Fibroblast of lung (primary cell): ENCODE measurements around the gene LCN6. TPM values are rescaled to one million over a fixed set of nuclear protein-coding genes. Genes with fewer than 3 reads are reported as not detected.

Source experiments
- DNase-seq, 2 donors: peaks; one replicate each; pipeline versions ENCODE4 v3.0.0 to v3.0.0-alpha.2; 2010; ENCODE audit warnings: low read depth in 2 of 2
- H2AFZ ChIP-seq: 2 replicates; pipeline ENCODE4 v1.5.1; 2012; ENCODE audit warnings: low read length, control low read depth, inconsistent platforms
- H3K27ac ChIP-seq: 2 replicates; pipeline ENCODE4 v1.5.1; 2011; ENCODE audit warnings: low read length, control low read depth; ENCODE audit not compliant: insufficient read depth
- H3K27me3 ChIP-seq: 2 replicates; pipeline ENCODE4 v1.5.1; 2011; ENCODE audit warnings: mild to moderate bottlenecking, low read length; ENCODE audit not compliant: control insufficient read depth, insufficient read depth
- H3K36me3 ChIP-seq: 2 replicates; pipeline ENCODE4 v1.5.1; 2011; ENCODE audit warnings: low read length; ENCODE audit not compliant: control insufficient read depth, insufficient read depth
- H3K4me1 ChIP-seq: 2 replicates; pipeline ENCODE4 v1.5.1; 2011; ENCODE audit warnings: low read length; ENCODE audit not compliant: control insufficient read depth, insufficient read depth; ENCODE audit errors: extremely low read depth
- H3K4me2 ChIP-seq: 2 replicates; pipeline ENCODE4 v1.5.1; 2011; ENCODE audit warnings: low read length, control low read depth; ENCODE audit not compliant: insufficient read depth; ENCODE audit errors: extremely low read depth
- H3K4me3 ChIP-seq, 4 experiments: fragments of 200-600 bp in 1 of 4; sonication (generic) in 1 of 4; replicated peaks in 1 of 4; 2 replicates each; pipeline ENCODE4 v1.5.1; 2011 to 2016; ENCODE audit warnings: low read length in 4 of 4, low read depth in 3 of 4, mild to moderate bottlenecking in 3 of 4, control low read depth in 2 of 4, inconsistent platforms in 1 of 4, mixed read lengths in 1 of 4; ENCODE audit not compliant: insufficient read depth in 1 of 4; ENCODE audit errors: control extremely low read depth in 1 of 4
- H3K79me2 ChIP-seq: 2 replicates; pipeline ENCODE4 v1.5.1; 2012; ENCODE audit warnings: mild to moderate bottlenecking, low read length, inconsistent platforms; ENCODE audit not compliant: control insufficient read depth, insufficient read depth
- H3K9ac ChIP-seq: 2 replicates; pipeline ENCODE4 v1.5.1; 2011; ENCODE audit warnings: mild to moderate bottlenecking, low read length, control low read depth; ENCODE audit not compliant: insufficient read depth
- H3K9me3 ChIP-seq: 2 replicates; pipeline ENCODE4 v1.5.1; 2012; ENCODE audit warnings: low read depth, low read length; ENCODE audit not compliant: control insufficient read depth, insufficient read depth
- H4K20me1 ChIP-seq: 2 replicates; pipeline ENCODE4 v1.5.1; 2011; ENCODE audit warnings: low read length; ENCODE audit not compliant: control insufficient read depth, insufficient read depth; ENCODE audit errors: extremely low read depth
- EZH2 ChIP-seq: IDR thresholded peaks from 2 replicates; pipeline ENCODE4 v1.5.1; 2012; ENCODE audit warnings: low read length, control low read depth, mild to moderate bottlenecking; ENCODE audit errors: missing control alignments
- polyA plus RNA-seq, 2 donors: library from polyadenylated mRNA; depleted of rRNA in 1 of 2; stranded (reverse) in 1 of 2; unstranded in 1 of 2; fragments of >200 nt; gene quantifications; 2 replicates each; pipeline ENCODE4 v1.2.1, GENCODE V29; 2011 to 2012; ENCODE audit warnings: missing spikeins in 1 of 2
- total RNA-seq: library from RNA; depleted of rRNA; stranded (reverse); fragments of >200 nt; gene quantifications from 2 replicates; pipeline ENCODE4 v1.2.1, GENCODE V29; 2014
- TF ChIP-seq, protein P1 (sequence below), 2 donors: IDR thresholded peaks in 1 of 2; conservative IDR thresholded peaks in 1 of 2; 1 replicate in 1 of 2; 2 replicates in 1 of 2; pipeline ENCODE4 v1.5.1; 2011 to 2012; ENCODE audit warnings: low read length in 2 of 2, control low read depth in 1 of 2, inconsistent platforms in 1 of 2, low read depth in 1 of 2, mild to moderate bottlenecking in 1 of 2

Gene LCN6
- total and polyA plus RNA-seq, 2 donors (not counting 1 experiment from before 2014, with no cell fraction given) = not detected

DNA sequence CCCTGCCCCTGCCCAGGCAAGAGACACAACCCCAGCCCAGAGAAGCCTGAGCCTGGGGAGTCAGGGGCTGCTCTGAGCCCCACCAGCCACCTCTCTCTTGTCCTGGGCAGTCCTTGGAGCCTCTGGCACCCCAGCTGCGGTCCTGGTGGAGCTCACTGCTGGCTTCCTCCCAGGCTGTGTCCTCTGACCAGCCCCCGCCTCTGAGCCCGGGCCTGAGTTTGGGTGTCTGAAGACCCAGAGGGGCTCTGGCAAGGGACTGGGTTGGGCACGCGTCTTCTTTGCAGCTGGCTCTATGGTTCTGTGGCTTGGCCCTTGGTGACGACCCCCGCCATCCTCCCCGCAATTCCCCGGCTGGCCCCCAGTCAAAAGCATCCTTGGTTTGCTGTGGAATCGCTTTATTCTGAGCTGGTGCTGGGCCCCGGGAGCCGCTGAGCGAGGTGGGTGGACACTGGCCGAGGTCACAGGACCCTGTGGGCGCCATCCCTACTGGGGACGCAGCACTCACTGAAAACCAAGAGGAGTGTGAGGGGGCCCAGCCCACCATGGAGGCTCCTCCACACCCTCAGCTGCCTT is 4.6 kb downstream of the LCN6 start:
- Histone ChIP-seq H3K9ac (no peak overlapping the region), H3K4me3 (no peak overlapping the region), H3K27me3 (peaks cover 26% of the 10 kb centered on the region), H3K4me2 (no peak overlapping the region), H3K27ac (no peak overlapping the region), H3K79me2 (no peaks in the 10 kb centered on the region), H3K36me3 (no peaks in the 10 kb centered on the region), H3K9me3 (no peaks in the 10 kb centered on the region), H3K4me1 (no peaks in the 10 kb centered on the region), H4K20me1 (no peaks in the 10 kb centered on the region), H2AFZ (no peak overlapping the region)
- no peak for TF ChIP-seq EZH2
- TF ChIP-seq, protein P1, sequence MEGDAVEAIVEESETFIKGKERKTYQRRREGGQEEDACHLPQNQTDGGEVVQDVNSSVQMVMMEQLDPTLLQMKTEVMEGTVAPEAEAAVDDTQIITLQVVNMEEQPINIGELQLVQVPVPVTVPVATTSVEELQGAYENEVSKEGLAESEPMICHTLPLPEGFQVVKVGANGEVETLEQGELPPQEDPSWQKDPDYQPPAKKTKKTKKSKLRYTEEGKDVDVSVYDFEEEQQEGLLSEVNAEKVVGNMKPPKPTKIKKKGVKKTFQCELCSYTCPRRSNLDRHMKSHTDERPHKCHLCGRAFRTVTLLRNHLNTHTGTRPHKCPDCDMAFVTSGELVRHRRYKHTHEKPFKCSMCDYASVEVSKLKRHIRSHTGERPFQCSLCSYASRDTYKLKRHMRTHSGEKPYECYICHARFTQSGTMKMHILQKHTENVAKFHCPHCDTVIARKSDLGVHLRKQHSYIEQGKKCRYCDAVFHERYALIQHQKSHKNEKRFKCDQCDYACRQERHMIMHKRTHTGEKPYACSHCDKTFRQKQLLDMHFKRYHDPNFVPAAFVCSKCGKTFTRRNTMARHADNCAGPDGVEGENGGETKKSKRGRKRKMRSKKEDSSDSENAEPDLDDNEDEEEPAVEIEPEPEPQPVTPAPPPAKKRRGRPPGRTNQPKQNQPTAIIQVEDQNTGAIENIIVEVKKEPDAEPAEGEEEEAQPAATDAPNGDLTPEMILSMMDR (conservative IDR thresholded peaks at IDR 0.05 in 1 of 2, IDR thresholded peaks at IDR 0.05 in 1 of 2; ENCODE audit: low read depth in 1 of 2, low read length in 2 of 2) = no peak
- DNase-seq = no peak

DNA sequence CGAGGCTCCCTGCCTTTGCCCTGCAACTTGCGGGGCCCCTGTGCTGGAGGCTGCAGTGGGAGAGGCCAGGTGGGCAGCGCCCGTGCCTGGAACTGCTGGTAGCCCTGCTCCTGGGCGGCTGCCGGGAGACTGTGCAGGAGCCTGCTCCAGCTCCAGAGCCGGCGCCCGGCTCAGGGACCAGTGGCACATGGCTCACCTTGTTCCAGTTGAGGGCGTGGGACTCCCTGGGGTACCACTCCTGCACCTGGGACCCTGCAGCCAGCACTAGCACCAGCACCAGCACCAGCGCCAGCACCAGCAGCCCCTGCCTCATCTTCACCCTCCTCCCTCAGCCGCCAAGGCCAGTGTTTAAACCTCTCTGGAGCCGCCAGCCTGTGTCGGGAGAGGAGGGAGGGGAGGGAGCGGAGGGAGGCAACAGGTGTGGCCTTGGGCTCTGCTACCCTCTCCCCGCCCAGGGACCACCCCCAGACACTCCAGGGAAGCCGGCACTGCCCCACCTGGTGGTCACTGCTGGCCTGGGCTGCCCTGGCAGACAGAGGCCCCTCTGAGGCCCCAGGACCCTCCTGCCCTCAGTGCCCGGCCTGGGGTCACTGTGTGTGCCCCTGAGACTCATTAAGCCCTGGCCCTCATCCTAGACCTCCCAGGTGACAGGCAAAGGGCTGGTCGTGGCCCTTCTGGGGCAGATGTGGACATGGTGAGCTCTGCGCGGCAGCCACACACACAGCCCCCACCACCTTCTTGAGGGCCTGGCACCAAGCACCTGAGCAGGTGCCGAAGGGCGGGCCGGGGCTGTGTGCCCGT is 5.5 kb downstream of the LCN6 start, which contains the start of gene LCN10:
TSS of gene LCN10 (minus strand) at position 350 of the 801 bp plus-strand sequence. CDS start at position 313, 37 bp downstream.
- Histone ChIP-seq H4K20me1 (no peaks in the 10 kb centered on the region), H3K4me1 (no peaks in the 10 kb centered on the region), H3K4me3 (no peak within 1 kb of the TSS), H3K9me3 (no peaks in the 10 kb centered on the region), H3K79me2 (no peaks in the 10 kb centered on the region), H3K27ac (no peak within 1 kb of the TSS), H3K4me2 (no peak within 1 kb of the TSS), H3K27me3 (peaks cover 26% of the 10 kb centered on the region), H3K9ac (no peak within 1 kb of the TSS), H3K36me3 (no peaks in the 10 kb centered on the region), H2AFZ (no peak within 1 kb of the TSS)
- DNase-seq = no peak
- TF ChIP-seq, protein P1 (conservative IDR thresholded peaks at IDR 0.05 in 1 of 2, IDR thresholded peaks at IDR 0.05 in 1 of 2; ENCODE audit: low read depth in 1 of 2, low read length in 2 of 2) = peak; percentile 13 to 21
- no peak for TF ChIP-seq EZH2

DNA sequence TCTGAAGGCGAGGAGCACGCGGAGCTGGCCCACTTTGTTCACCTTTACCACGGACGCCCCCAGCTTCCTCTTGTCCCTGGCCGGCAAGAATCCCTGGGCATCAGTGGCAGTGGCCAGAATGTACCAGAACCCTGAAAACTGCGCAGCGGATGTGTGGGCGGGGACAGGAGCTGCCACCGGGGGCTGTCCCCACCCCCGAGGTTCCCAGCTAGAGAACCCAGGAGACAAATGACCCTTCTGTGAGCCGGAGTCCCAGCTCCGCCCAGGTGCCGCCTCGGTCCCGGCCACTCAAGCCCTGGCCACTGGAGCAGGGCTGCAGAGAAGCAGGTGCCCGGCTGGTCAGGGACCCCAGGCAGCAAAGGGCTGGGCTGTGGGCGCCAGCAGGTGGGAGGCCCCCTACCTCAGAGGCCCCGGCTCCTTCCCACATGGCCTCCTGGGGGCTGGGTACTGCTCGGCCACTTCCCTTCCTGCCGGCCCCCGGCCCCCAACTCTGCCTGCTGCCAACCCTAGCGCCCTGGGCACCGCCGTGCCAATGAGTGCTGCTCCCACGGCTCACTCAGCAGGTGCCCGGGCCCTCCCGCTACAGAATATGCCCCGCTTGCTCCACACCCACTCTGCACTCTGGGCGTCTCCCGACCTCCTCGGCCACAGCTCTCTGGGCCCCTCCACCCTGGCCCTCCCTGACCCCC is 6.3 kb downstream of the LCN6 start:
- no peak overlapping the region for H3K27ac ChIP-seq
- H3K27me3 ChIP-seq = peaks cover 26% of the 10 kb centered on the region

More for the DNA sequence above, 6.3 kb downstream of the LCN6 start:
- no peak for TF ChIP-seq EZH2
- TF ChIP-seq, protein P1 (conservative IDR thresholded peaks at IDR 0.05 in 1 of 2, IDR thresholded peaks at IDR 0.05 in 1 of 2; ENCODE audit: low read depth in 1 of 2, low read length in 2 of 2) = no peak
- no peaks in the 10 kb centered on the region for H3K4me1 ChIP-seq
- no peak overlapping the region for H2AFZ ChIP-seq
- H4K20me1 ChIP-seq = no peaks in the 10 kb centered on the region
- H3K4me2 ChIP-seq = no peak overlapping the region
- H3K4me3 ChIP-seq = no peak overlapping the region
- H3K9ac ChIP-seq = no peak overlapping the region
- DNase-seq = no peak
- H3K79me2 ChIP-seq = no peaks in the 10 kb centered on the region
- no peaks in the 10 kb centered on the region for H3K36me3 ChIP-seq
- no peaks in the 10 kb centered on the region for H3K9me3 ChIP-seq
